HG02798 (cell line): Measurements from ENCODE around the gene ZNF318.

Experiments used
- ATAC-seq: cut with Tn5 transposase; IDR thresholded peaks from one replicate; pipeline ENCODE4 v1.9.1; 2021; ENCODE audit warnings: mild to moderate bottlenecking; ENCODE audit not compliant: unreplicated experiment, poor library complexity

Gene ZNF318

GRCh38 chr6:43339168-43339567 is 30.3 kb downstream of the ZNF318 start:
- ATAC-seq = peak; percentile 83

GRCh38 chr6:43338243-43338642 is 31.2 kb downstream of the ZNF318 start:
- peak; percentile 51 for ATAC-seq

GRCh38 chr6:43336382-43336781 is 33.1 kb downstream of the ZNF318 start:
- ATAC-seq = no peak

GRCh38 chr6:43335469-43335868 is 34.0 kb downstream of the ZNF318 start:
- ATAC-seq = no peak

GRCh38 chr6:43334466-43335095 is 34.9 kb downstream of the ZNF318 start:
- no peak for ATAC-seq

- no peak for ATAC-seq
Observed at GRCh38 chr6:43331891-43332290, 37.6 kb downstream of the ZNF318 start.

- no peak for ATAC-seq
Observed at GRCh38 chr6:43331470-43331869, 38.0 kb downstream of the ZNF318 start.

GRCh38 chr6:43328528-43328927 is 40.9 kb downstream of the ZNF318 start:
- no peak for ATAC-seq

GRCh38 chr6:43325876-43326275 is 43.6 kb downstream of the ZNF318 start:
- no peak for ATAC-seq

GRCh38 chr6:43318011-43318410 is 51.4 kb downstream of the ZNF318 start:
- ATAC-seq = no peak

- no peak for ATAC-seq
Observed at GRCh38 chr6:43313813-43314212, 55.6 kb downstream of the ZNF318 start.

- no peak for ATAC-seq
Observed at GRCh38 chr6:43311666-43312065, 57.8 kb downstream of the ZNF318 start.

- no peak for ATAC-seq
Observed at GRCh38 chr6:43310624-43311023, 58.8 kb downstream of the ZNF318 start.

- ATAC-seq = no peak
Observed at GRCh38 chr6:43310134-43310533, 59.3 kb downstream of the ZNF318 start.

GRCh38 chr6:43308990-43309477 is 60.4 kb downstream of the ZNF318 start:
- ATAC-seq = no peak

- ATAC-seq = peak; percentile 64
Observed at GRCh38 chr6:43308101-43308989, 61.1 kb downstream of the ZNF318 start, which contains the start of gene CRIP3. TSS of gene CRIP3 (minus strand) at chr6:43308826. CDS start at chr6:43308792, 34 bp downstream.

GRCh38 chr6:43307451-43308100 is 61.9 kb downstream of the ZNF318 start:
- no peak for ATAC-seq

GRCh38 chr6:43306086-43306485 is 63.4 kb downstream of the ZNF318 start:
- ATAC-seq = no peak

GRCh38 chr6:43304882-43305281 is 64.6 kb downstream of the ZNF318 start:
- ATAC-seq = no peak

- no peak for ATAC-seq
Observed at GRCh38 chr6:43304361-43304760, 65.1 kb downstream of the ZNF318 start.

GRCh38 chr6:43303751-43304331 is 65.6 kb downstream of the ZNF318 start:
- ATAC-seq = no peak
